ENCODE data around the gene EIF4H. TPM values are rescaled to one million over a fixed set of nuclear protein-coding genes. Genes with fewer than 3 reads are reported as not detected.

Gene EIF4H
- total RNA-seq, 1 donor from 2014 or later = 159 TPM

- H3K4me1 ChIP-seq = no peaks in the 10 kb centered on the region
- no peaks in the 10 kb centered on the region for H3K27me3 ChIP-seq (ENCODE audit: low read depth)
- no peak overlapping the region for H3K4me3 ChIP-seq
- no peak for TF ChIP-seq CTCF (IDR thresholded peaks at IDR 0.05; ENCODE audit: borderline replicate concordance)
- H3K36me3 ChIP-seq = no peaks in the 10 kb centered on the region
- DNase-seq = no peak
- no peaks in the 10 kb centered on the region for H3K9me3 ChIP-seq (replicated peaks)
- intact Hi-C loops (cut with micrococcal nuclease) = no loop called here
- H3K27ac ChIP-seq (replicated peaks) = no peak overlapping the region
Observed at GRCh38 chr7:74218343-74218698, 44.2 kb downstream of the EIF4H start.

GRCh38 chr7:74219416-74219815 is 45.3 kb downstream of the EIF4H start:
- no peaks in the 10 kb centered on the region for H3K27me3 ChIP-seq (ENCODE audit: low read depth)
- H3K9me3 ChIP-seq (replicated peaks) = no peaks in the 10 kb centered on the region
- no peak overlapping the region for H3K27ac ChIP-seq (replicated peaks)
- DNase-seq = no peak
- H3K36me3 ChIP-seq = no peaks in the 10 kb centered on the region
- no peak overlapping the region for H3K4me3 ChIP-seq
- no peaks in the 10 kb centered on the region for H3K4me1 ChIP-seq
- TF ChIP-seq CTCF (IDR thresholded peaks at IDR 0.05; ENCODE audit: borderline replicate concordance) = no peak
- intact Hi-C loops (cut with micrococcal nuclease) = no loop called here

GRCh38 chr7:74220229-74220628 is 46.1 kb downstream of the EIF4H start:
- H3K9me3 ChIP-seq (replicated peaks) = no peaks in the 10 kb centered on the region
- H3K27ac ChIP-seq (replicated peaks) = no peak overlapping the region
- no peak for DNase-seq
- no peaks in the 10 kb centered on the region for H3K4me1 ChIP-seq
- intact Hi-C loops (cut with micrococcal nuclease) = no loop called here
- no peaks in the 10 kb centered on the region for H3K36me3 ChIP-seq
- TF ChIP-seq CTCF (IDR thresholded peaks at IDR 0.05; ENCODE audit: borderline replicate concordance) = no peak
- no peaks in the 10 kb centered on the region for H3K27me3 ChIP-seq (ENCODE audit: low read depth)
- no peak overlapping the region for H3K4me3 ChIP-seq

- DNase-seq = no peak
- no peaks in the 10 kb centered on the region for H3K27me3 ChIP-seq (ENCODE audit: low read depth)
- no peaks in the 10 kb centered on the region for H3K4me1 ChIP-seq
- no peak for TF ChIP-seq CTCF (IDR thresholded peaks at IDR 0.05; ENCODE audit: borderline replicate concordance)
- no peak overlapping the region for H3K27ac ChIP-seq (replicated peaks)
- peaks cover 3% of the 10 kb centered on the region for H3K36me3 ChIP-seq
- no peaks in the 10 kb centered on the region for H3K9me3 ChIP-seq (replicated peaks)
- intact Hi-C loops (cut with micrococcal nuclease) = no loop called here
- no peak overlapping the region for H3K4me3 ChIP-seq
Observed at GRCh38 chr7:74221713-74222112, 47.6 kb downstream of the EIF4H start.

- no peak overlapping the region for H3K4me3 ChIP-seq
- H3K27ac ChIP-seq (replicated peaks) = no peak overlapping the region
- no peak for TF ChIP-seq CTCF (IDR thresholded peaks at IDR 0.05; ENCODE audit: borderline replicate concordance)
- no peaks in the 10 kb centered on the region for H3K27me3 ChIP-seq (ENCODE audit: low read depth)
- no peak for DNase-seq
- H3K36me3 ChIP-seq = peaks cover 3% of the 10 kb centered on the region
- no peaks in the 10 kb centered on the region for H3K4me1 ChIP-seq
- intact Hi-C loops (cut with micrococcal nuclease) = no loop called here
- no peaks in the 10 kb centered on the region for H3K9me3 ChIP-seq (replicated peaks)
Observed at GRCh38 chr7:74222851-74223710, 48.9 kb downstream of the EIF4H start.
